Measurements from ENCODE around the gene LGR6. TPM values are rescaled to one million over a fixed set of nuclear protein-coding genes. Genes with fewer than 3 reads are reported as not detected.

The LGR6 gene
- total RNA-seq, 1 experiment from 2014 or later: 0.56 TPM

DNA sequence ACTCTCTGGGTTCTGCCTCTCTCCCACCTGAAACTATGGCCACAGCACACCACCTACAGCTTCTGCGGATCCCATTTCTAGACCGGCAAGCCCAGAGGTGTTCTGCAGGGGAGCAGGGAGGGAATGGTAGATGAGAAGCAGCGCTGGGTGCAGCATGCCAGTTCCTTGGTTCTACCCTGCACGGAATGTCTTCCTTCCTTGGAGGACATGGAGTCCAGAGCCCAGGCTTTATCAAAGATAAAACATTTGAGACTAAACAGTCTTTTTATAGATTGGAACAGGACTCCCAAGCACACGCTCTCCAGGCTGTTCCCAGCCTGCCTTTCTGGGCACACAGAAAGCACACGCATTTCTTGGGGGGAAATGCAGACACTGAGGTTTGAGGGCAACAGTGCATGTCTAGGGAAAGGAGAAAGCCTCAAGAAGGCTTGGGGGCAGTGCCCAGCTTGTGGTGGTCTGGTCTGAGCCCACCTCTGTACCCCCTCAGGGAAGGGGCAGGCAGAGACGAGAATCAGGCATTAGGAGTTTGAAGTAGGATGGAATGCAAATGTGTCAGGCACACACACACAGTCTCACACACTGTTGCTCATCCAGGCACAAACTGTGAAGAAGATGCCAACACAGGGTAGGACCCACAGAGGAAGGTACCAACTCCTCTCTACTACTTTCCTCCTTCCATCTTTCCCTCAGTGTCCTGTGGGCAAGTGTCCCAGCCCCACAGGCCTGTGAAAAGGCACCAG, 29.7 kb downstream of the LGR6 start:
- Mint-ChIP-seq H3K9me3 (ENCODE audit: unreplicated experiment) (no peaks in the 10 kb centered on the region), H3K4me3 (ENCODE audit: unreplicated experiment) (no peak overlapping the region), H3K36me3 (ENCODE audit: insufficient read depth, unreplicated experiment) (no peaks in the 10 kb centered on the region), H3K27ac (ENCODE audit: low read depth, unreplicated experiment) (no peak overlapping the region), H3K4me1 (ENCODE audit: insufficient read depth, unreplicated experiment) (peaks cover 15% of the 10 kb centered on the region), H3K27me3 (ENCODE audit: insufficient read depth, unreplicated experiment) (peaks cover 12% of the 10 kb centered on the region)
- TF ChIP-seq, protein P1, sequence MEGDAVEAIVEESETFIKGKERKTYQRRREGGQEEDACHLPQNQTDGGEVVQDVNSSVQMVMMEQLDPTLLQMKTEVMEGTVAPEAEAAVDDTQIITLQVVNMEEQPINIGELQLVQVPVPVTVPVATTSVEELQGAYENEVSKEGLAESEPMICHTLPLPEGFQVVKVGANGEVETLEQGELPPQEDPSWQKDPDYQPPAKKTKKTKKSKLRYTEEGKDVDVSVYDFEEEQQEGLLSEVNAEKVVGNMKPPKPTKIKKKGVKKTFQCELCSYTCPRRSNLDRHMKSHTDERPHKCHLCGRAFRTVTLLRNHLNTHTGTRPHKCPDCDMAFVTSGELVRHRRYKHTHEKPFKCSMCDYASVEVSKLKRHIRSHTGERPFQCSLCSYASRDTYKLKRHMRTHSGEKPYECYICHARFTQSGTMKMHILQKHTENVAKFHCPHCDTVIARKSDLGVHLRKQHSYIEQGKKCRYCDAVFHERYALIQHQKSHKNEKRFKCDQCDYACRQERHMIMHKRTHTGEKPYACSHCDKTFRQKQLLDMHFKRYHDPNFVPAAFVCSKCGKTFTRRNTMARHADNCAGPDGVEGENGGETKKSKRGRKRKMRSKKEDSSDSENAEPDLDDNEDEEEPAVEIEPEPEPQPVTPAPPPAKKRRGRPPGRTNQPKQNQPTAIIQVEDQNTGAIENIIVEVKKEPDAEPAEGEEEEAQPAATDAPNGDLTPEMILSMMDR (IDR thresholded peaks at IDR 0.05; ENCODE audit: unreplicated experiment): no peak
- DNase-seq (ENCODE audit: unreplicated experiment): no peak
- ChIA-PET POLR2A (interaction anchor here (1.0 to 2.6 kb wide), 5 partner anchors 12 to 126 kb away, joined by 3 to 22 read pairs (median 5); no protein-coding TSS in a partner anchor), CTCF (interaction anchor here (0.6 to 3.9 kb wide), 12 partner anchors 10 to 89 kb away, joined by 3 to 40 read pairs (median 5); no protein-coding TSS in a partner anchor)
- intact Hi-C loops (cut with micrococcal nuclease): no loop called here
- no TSS peak for BruUV-seq (replicated peaks)

DNA sequence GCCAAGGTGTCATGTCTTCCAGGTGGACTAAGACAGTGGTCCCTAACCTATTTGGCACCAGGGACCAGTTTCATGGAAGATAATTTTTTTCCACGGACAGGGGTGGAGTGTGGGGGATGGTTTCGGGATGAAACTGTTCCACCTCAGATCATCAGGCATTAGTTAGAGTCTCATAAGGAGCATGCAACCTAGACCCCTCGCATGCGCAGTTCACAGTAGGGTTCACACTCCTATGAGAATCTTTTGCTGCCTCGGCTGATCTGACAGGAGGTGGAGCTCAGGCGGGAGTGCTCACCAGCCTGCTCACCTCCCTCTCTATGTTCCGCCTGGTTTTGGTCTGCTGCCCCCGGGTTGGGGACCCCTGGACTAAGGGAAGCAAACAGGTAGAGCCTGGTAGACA, 30.9 kb downstream of the LGR6 start:
- H3K9me3 Mint-ChIP-seq (ENCODE audit: unreplicated experiment): no peaks in the 10 kb centered on the region
- H3K4me1 Mint-ChIP-seq (ENCODE audit: insufficient read depth, unreplicated experiment): peaks cover 21% of the 10 kb centered on the region
- ChIA-PET POLR2A (interaction anchor here (0.9 to 1.2 kb wide), 3 partner anchors 12 to 495 kb away, joined by 3 to 5 read pairs (median 3); no protein-coding TSS in a partner anchor), CTCF (interaction anchor here (0.6 to 3.9 kb wide), 12 partner anchors 9 to 494 kb away, joined by 3 to 40 read pairs (median 4); no protein-coding TSS in a partner anchor)
- H3K27me3 Mint-ChIP-seq (ENCODE audit: insufficient read depth, unreplicated experiment): peaks cover under 1% of the 10 kb centered on the region
- intact Hi-C loops (cut with micrococcal nuclease): no loop called here
- TF ChIP-seq, protein P1 (IDR thresholded peaks at IDR 0.05; ENCODE audit: unreplicated experiment): no peak
- BruUV-seq (replicated peaks): no TSS peak
- H3K4me3 Mint-ChIP-seq (ENCODE audit: unreplicated experiment): no peak overlapping the region
- H3K27ac Mint-ChIP-seq (ENCODE audit: low read depth, unreplicated experiment): no peak overlapping the region
- DNase-seq (ENCODE audit: unreplicated experiment): no peak
- no peaks in the 10 kb centered on the region for H3K36me3 Mint-ChIP-seq (ENCODE audit: insufficient read depth, unreplicated experiment)

DNA sequence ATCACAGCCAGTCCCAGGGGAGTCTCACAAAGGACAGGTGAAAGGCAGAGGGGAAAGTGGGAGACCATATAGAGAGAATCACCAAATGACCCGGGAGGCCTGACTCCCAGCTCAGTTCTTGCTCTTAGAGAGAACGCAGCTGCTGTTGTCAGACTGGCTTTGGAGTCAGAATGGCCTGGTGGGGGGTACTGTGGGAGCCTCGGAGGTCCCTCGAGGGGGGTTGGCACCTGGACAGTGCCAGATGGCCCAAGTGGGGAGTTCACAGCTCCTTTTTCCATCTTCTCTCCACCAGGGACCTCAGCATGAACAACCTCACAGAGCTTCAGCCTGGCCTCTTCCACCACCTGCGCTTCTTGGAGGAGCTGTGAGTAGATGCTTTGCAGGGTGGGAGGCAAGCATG, 31.5 kb downstream of the LGR6 start:
- TF ChIP-seq, protein P1 (IDR thresholded peaks at IDR 0.05; ENCODE audit: unreplicated experiment): no peak
- BruUV-seq (replicated peaks): no TSS peak
- H3K9me3 Mint-ChIP-seq (ENCODE audit: unreplicated experiment): no peaks in the 10 kb centered on the region
- DNase-seq (ENCODE audit: unreplicated experiment): no peak
- CTCF ChIA-PET: interaction anchor here (0.6 to 3.9 kb wide), 10 partner anchors 8 to 90 kb away, joined by 3 to 40 read pairs (median 7); partner anchors contain the start of gene LGR6
- H3K4me1 Mint-ChIP-seq (ENCODE audit: insufficient read depth, unreplicated experiment): peaks cover 22% of the 10 kb centered on the region
- intact Hi-C loops (cut with micrococcal nuclease): no loop called here
- H3K36me3 Mint-ChIP-seq (ENCODE audit: insufficient read depth, unreplicated experiment): no peaks in the 10 kb centered on the region
- POLR2A ChIA-PET: interaction anchor here (0.9 to 2.0 kb wide), 4 partner anchors 11 to 495 kb away, joined by 3 to 7 read pairs (median 4); no protein-coding TSS in a partner anchor
- H3K4me3 Mint-ChIP-seq (ENCODE audit: unreplicated experiment): no peak overlapping the region
- no peaks in the 10 kb centered on the region for H3K27me3 Mint-ChIP-seq (ENCODE audit: insufficient read depth, unreplicated experiment)
- H3K27ac Mint-ChIP-seq (ENCODE audit: low read depth, unreplicated experiment): no peak overlapping the region

DNA sequence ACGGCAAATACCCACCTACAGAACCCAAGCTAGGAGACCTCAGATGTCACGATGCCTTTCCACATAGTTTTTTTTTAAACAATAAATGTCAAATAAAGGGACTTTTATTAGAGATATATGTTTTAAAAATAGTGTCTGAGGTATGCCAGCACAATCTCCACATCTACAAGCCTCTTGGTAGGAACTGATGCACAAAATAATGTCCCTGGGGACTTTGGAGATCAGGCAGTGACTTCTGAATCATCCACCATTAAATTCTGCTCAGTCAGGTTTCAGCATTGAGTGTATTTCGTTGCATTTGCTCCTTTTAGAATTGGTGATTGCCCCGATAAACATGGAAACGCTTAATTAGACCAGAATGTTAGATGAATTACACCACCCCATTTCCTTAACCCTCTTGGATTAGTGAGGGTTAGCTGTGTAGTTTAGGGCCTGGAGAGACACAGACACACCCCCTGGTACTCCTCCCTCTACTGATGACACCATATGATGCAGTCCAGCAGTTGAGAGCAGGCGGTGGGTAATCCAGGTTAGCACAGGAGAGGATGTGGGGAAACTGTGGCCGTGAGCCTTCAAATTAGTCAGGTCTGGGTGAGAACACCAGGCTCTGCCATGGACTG, 33.6 kb downstream of the LGR6 start:
- no peak for DNase-seq (ENCODE audit: unreplicated experiment)
- no peaks in the 10 kb centered on the region for H3K36me3 Mint-ChIP-seq (ENCODE audit: insufficient read depth, unreplicated experiment)
- BruUV-seq (replicated peaks): no TSS peak
- no peaks in the 10 kb centered on the region for H3K27me3 Mint-ChIP-seq (ENCODE audit: insufficient read depth, unreplicated experiment)
- no peak overlapping the region for H3K4me3 Mint-ChIP-seq (ENCODE audit: unreplicated experiment)
- TF ChIP-seq, protein P1 (IDR thresholded peaks at IDR 0.05; ENCODE audit: unreplicated experiment): no peak
- CTCF ChIA-PET: interaction anchor here (2.3 to 3.9 kb wide), 3 partner anchors 9 to 38 kb away, joined by 14 to 40 read pairs (median 20); partner anchors contain the start of gene LGR6
- no peak overlapping the region for H3K27ac Mint-ChIP-seq (ENCODE audit: low read depth, unreplicated experiment)
- no peaks in the 10 kb centered on the region for H3K9me3 Mint-ChIP-seq (ENCODE audit: unreplicated experiment)
- POLR2A ChIA-PET: interaction anchor here (2.0 kb wide), 1 partner anchor 55 kb away, joined by 7 read pairs; no protein-coding TSS in a partner anchor
- intact Hi-C loops (cut with micrococcal nuclease): no loop called here
- H3K4me1 Mint-ChIP-seq (ENCODE audit: insufficient read depth, unreplicated experiment): peaks cover 21% of the 10 kb centered on the region

Data from MCF 10A (cell line).